Uterus (tissue), 2 donors: ENCODE measurements around the gene CALN1.

ENCODE experiments used
- POLR2A ChIP-seq, 2 donors: fragments of 450-650 bp; IDR thresholded peaks; one replicate each; pipeline ENCODE4 v1.6.1; 2016; ENCODE audit warnings: antibody characterized with exemption in 2 of 2, mild to moderate bottlenecking in 1 of 2, moderate library complexity in 1 of 2
- TF ChIP-seq, protein P1 (sequence below), 4 experiments: fragments of 200-600 bp in 2 of 4; fragments of 450-650 bp in 2 of 4; sonication (generic) in 2 of 4; IDR thresholded peaks; one replicate each; pipeline ENCODE4 v1.5.1; 2016 to 2019; ENCODE audit warnings: antibody characterized with exemption in 4 of 4, mild to moderate bottlenecking in 2 of 4, moderate library complexity in 1 of 4

DNA sequence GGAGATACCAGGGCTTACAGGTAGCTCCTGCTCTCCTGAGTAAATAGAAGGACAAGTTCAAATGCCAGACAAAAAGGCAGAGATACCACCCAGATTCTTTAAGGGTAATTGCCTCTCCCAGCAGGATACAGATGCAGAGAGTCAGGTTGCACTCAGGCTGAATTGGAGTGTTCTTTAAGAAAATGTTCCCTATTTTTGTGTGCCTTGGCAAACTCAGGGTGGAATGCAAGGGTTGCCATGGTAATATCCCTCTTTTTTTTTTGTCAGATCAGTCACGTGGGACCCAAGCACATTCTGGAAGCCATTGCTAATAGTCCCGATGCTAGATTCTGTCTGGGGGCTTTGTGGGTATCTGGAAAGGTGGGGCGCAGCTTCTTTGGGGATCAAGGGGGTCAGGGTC is 628.0 kb downstream of the CALN1 start:
- TF ChIP-seq, protein P1, sequence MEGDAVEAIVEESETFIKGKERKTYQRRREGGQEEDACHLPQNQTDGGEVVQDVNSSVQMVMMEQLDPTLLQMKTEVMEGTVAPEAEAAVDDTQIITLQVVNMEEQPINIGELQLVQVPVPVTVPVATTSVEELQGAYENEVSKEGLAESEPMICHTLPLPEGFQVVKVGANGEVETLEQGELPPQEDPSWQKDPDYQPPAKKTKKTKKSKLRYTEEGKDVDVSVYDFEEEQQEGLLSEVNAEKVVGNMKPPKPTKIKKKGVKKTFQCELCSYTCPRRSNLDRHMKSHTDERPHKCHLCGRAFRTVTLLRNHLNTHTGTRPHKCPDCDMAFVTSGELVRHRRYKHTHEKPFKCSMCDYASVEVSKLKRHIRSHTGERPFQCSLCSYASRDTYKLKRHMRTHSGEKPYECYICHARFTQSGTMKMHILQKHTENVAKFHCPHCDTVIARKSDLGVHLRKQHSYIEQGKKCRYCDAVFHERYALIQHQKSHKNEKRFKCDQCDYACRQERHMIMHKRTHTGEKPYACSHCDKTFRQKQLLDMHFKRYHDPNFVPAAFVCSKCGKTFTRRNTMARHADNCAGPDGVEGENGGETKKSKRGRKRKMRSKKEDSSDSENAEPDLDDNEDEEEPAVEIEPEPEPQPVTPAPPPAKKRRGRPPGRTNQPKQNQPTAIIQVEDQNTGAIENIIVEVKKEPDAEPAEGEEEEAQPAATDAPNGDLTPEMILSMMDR (IDR thresholded peaks at IDR 0.05): no peak
- no peak for TF ChIP-seq POLR2A (IDR thresholded peaks at IDR 0.05)
